Osteoblast (primary cell): ENCODE results near the gene METTL24. TPM values are rescaled to one million over a fixed set of nuclear protein-coding genes. Genes with fewer than 3 reads are reported as not detected.

Experiments
- DNase-seq: peaks from one replicate; pipeline ENCODE4 v3.0.0; 2011; ENCODE audit warnings: low spot score, mixed read lengths; ENCODE audit not compliant: insufficient read length; ENCODE audit errors: missing footprints
- H2AFZ ChIP-seq: 2 replicates; pipeline ENCODE4 v1.6.0; 2011; ENCODE audit warnings: mild to moderate bottlenecking, low read length
- H3K27ac ChIP-seq: 2 replicates; pipeline ENCODE4 v1.5.1; 2011; ENCODE audit warnings: mild to moderate bottlenecking, low read depth, low read length, moderate library complexity
- H3K27me3 ChIP-seq: 2 replicates; pipeline ENCODE4 v1.6.0; 2012; ENCODE audit warnings: mild to moderate bottlenecking, control low read depth, inconsistent platforms, low read length, moderate library complexity; ENCODE audit not compliant: insufficient read depth
- H3K36me3 ChIP-seq: 2 replicates; pipeline ENCODE4 v1.5.1; 2011; ENCODE audit warnings: mild to moderate bottlenecking, low read length, control low read depth, moderate library complexity; ENCODE audit not compliant: insufficient read depth
- H3K4me1 ChIP-seq: 2 replicates; pipeline ENCODE4 v1.5.1; 2011; ENCODE audit warnings: mild to moderate bottlenecking, low read length, control low read depth, moderate library complexity; ENCODE audit not compliant: insufficient read depth
- H3K4me2 ChIP-seq: 2 replicates; pipeline ENCODE4 v1.6.0; 2011; ENCODE audit warnings: mild to moderate bottlenecking, low read length; ENCODE audit not compliant: insufficient read depth
- H3K4me3 ChIP-seq: fragments of 200-600 bp; sonication (generic); 3 replicates; pipeline ENCODE4 v1.5.1; 2012; ENCODE audit warnings: mild to moderate bottlenecking, low read length, inconsistent platforms; ENCODE audit not compliant: insufficient read depth
- H3K79me2 ChIP-seq: 2 replicates; pipeline ENCODE4 v1.6.0; 2012; ENCODE audit warnings: mild to moderate bottlenecking, low read length, control low read depth, inconsistent platforms; ENCODE audit not compliant: insufficient read depth
- H3K9me3 ChIP-seq: 2 replicates; pipeline ENCODE4 v1.5.1; 2011; ENCODE audit warnings: low read depth, low read length, control low read depth
- H4K20me1 ChIP-seq: 2 replicates; pipeline ENCODE4 v1.6.0; 2012; ENCODE audit warnings: mild to moderate bottlenecking, low read length, control low read depth; ENCODE audit not compliant: insufficient read depth
- total RNA-seq: library from RNA; depleted of rRNA; stranded (reverse); fragments of >200 nt; gene quantifications from 2 replicates; pipeline ENCODE4 v1.2.3, GENCODE V29; 2012
- TF ChIP-seq, protein P1 (sequence below): IDR thresholded peaks from 2 replicates; pipeline ENCODE4 v1.5.1; 2011; ENCODE audit warnings: mild to moderate bottlenecking, low read depth, low read length, moderate library complexity; ENCODE audit errors: extremely low read depth

Gene METTL24, protein sequence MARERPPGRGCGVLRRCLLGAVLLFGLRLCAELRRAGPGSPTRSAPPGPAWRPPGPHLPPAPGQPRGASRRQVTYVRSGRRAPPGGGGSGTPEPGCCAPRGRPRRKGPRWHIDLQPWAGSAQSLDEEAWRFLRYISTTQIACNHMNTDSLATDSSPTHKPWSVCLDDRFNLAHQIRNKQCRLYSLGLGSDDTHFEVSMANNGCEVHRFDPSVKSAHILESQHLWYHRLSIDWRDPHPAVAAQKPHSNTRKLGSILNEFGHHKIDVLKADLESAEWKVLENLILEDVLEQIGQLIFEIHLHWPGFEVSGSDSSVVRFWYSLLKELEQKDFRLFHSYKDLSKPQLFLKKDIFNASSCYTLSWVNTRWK
- total RNA-seq = 0.29 and 0.36 TPM in 2 replicates

DNA sequence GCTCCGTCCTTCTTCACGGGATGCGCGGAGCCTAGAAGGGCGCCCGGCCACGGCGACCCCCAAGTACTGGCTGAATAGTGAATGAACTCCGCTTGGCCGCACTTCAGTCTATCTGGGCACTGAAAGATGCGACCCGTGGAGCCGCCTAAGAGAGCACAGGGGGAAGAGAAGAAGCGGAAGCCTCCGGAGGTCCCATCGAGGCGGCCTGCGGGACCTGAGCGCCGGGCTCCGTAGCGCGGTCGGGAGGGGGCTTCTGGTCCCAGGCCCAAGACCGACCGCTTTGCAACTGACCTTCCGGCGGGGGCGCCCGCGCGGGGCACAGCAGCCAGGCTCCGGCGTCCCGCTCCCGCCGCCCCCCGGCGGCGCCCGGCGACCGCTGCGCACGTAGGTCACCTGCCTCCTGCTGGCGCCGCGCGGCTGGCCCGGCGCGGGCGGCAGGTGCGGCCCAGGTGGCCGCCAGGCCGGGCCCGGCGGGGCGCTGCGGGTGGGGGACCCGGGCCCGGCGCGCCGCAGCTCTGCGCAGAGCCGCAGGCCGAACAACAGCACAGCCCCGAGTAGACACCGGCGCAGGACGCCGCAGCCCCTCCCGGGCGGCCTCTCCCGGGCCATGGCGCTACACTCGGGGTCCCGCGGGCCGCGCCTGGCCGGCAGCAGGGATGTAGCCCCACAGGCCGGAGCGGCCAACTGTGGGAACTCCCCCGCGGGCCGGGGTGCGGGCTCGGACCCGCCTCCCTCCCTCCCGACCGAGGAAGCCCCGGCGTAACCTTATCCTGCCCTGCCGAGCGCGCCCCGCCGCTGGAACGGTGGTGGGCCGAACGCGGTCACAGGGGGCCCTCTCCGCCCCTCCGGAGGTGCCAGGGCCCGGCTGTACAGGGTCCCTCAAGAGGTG is at the start of gene METTL24:
METTL24 (minus strand) TSS at position 686 of the 889 bp plus-strand sequence; CDS start at position 609, 77 bp downstream.
- TF ChIP-seq, protein P1, sequence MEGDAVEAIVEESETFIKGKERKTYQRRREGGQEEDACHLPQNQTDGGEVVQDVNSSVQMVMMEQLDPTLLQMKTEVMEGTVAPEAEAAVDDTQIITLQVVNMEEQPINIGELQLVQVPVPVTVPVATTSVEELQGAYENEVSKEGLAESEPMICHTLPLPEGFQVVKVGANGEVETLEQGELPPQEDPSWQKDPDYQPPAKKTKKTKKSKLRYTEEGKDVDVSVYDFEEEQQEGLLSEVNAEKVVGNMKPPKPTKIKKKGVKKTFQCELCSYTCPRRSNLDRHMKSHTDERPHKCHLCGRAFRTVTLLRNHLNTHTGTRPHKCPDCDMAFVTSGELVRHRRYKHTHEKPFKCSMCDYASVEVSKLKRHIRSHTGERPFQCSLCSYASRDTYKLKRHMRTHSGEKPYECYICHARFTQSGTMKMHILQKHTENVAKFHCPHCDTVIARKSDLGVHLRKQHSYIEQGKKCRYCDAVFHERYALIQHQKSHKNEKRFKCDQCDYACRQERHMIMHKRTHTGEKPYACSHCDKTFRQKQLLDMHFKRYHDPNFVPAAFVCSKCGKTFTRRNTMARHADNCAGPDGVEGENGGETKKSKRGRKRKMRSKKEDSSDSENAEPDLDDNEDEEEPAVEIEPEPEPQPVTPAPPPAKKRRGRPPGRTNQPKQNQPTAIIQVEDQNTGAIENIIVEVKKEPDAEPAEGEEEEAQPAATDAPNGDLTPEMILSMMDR = no peak
- H3K4me3 ChIP-seq = peak within 1 kb of the TSS; percentile 46
- peak within 1 kb of the TSS; percentile 70 for H2AFZ ChIP-seq
- DNase-seq = peak; percentile 76
- H3K79me2 ChIP-seq = no peaks in the 10 kb centered on the region
- H3K4me2 ChIP-seq = peak within 1 kb of the TSS; percentile 57
- peaks cover 63% of the 10 kb centered on the region for H3K27me3 ChIP-seq
- H4K20me1 ChIP-seq = no peaks in the 10 kb centered on the region
- H3K27ac ChIP-seq = no peak within 1 kb of the TSS
- no peaks in the 10 kb centered on the region for H3K4me1 ChIP-seq
- H3K36me3 ChIP-seq = no peaks in the 10 kb centered on the region
- H3K9me3 ChIP-seq = no peaks in the 10 kb centered on the region

DNA sequence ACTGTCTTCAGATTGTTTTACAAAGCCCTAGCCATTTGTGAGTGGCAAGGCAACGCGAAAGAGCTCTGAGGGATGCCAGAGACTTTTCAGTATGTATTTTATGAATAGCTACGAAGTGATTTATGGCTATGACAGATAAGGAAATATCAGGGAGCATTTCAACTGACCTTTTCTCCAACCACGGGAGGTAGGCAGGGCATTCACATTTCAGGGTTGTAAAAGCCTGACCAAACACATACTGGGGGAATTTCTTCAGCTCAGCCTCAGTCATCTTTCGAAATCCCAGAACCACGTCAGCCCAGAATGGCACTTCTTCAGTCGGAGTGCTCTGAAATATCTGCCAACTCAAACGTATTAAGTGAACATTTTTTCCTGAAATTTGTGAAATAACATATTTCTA is 46.5 kb upstream of the METTL24 start:
- H4K20me1 ChIP-seq = no peaks in the 10 kb centered on the region

DNA sequence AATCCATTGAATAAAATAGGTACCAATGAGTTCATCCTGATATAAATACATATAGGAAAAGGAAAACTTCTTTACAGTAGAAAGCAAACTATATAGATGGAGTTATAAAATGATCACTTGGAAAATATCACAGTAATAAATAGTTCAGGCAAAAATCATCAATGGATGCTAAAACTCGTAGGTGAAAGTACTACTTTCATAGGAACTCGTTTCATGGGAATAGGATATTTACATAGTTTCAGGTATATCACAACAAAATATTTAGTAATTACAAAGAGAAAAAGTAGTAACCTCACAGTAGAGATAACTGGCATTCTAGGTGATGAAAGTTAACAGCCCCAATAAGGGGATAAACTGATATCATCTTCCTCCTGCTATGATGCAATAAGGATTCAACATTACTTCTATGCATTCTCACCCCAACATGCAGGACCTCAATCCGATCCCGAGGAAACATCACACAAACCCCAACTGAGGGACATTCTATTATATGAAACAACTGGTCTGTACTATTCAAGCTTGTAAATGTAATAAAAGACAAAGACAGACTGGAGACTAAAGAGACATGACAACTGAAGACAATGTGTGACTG is 43.5 kb upstream of the METTL24 start:
- no peak overlapping the region for H2AFZ ChIP-seq
- no peaks in the 10 kb centered on the region for H3K27me3 ChIP-seq
- no peak overlapping the region for H3K4me3 ChIP-seq
- H4K20me1 ChIP-seq = no peaks in the 10 kb centered on the region
- no peaks in the 10 kb centered on the region for H3K79me2 ChIP-seq
- no peaks in the 10 kb centered on the region for H3K4me1 ChIP-seq
- H3K9me3 ChIP-seq = no peaks in the 10 kb centered on the region
- no peak overlapping the region for H3K4me2 ChIP-seq
- no peak for DNase-seq
- H3K36me3 ChIP-seq = no peaks in the 10 kb centered on the region
- no peak overlapping the region for H3K27ac ChIP-seq
- TF ChIP-seq, protein P1 = no peak

More for the DNA sequence above, 46.5 kb upstream of the METTL24 start:
- Histone ChIP-seq H3K27ac (no peak overlapping the region), H3K27me3 (no peaks in the 10 kb centered on the region), H2AFZ (no peak overlapping the region), H3K36me3 (no peaks in the 10 kb centered on the region), H3K4me1 (no peaks in the 10 kb centered on the region), H3K4me3 (no peak overlapping the region), H3K79me2 (no peaks in the 10 kb centered on the region), H3K9me3 (no peaks in the 10 kb centered on the region), H3K4me2 (peak overlapping the region; percentile 1)
- DNase-seq = no peak
- TF ChIP-seq, protein P1 = no peak
